GM18909 (cell line): ENCODE results near the gene ATL3.
"Not testable (repeated sequence)": the region's sequence is repeated elsewhere in the genome, so short reads cannot be mapped to it uniquely, and the experiment has no call there.

ENCODE experiments used
- ATAC-seq: cut with Tn5 transposase; IDR thresholded peaks from one replicate; pipeline ENCODE4 v1.9.1; 2021; ENCODE audit warnings: mild to moderate bottlenecking; ENCODE audit not compliant: unreplicated experiment, poor library complexity

ATL3 gene

DNA sequence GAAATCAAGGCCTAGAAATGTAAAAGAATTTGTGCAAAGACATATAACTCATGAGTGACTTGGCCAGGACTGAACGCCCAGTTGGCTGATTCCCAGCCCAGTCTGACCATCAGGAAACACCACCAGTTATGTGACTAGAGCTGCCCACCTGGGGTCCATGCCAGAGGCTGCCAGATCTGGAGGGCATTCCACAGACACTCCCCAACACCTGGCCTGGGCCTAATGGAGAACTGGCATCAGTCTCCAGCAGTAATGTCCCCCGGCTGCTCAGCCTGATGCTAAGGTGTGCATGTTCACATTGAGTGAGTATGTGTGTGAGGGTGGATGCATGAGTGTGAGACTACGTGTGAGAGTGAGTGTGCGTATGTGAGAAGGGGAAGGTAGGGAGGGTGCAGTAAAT is 72.6 kb downstream of the ATL3 start:
- no peak for ATAC-seq

DNA sequence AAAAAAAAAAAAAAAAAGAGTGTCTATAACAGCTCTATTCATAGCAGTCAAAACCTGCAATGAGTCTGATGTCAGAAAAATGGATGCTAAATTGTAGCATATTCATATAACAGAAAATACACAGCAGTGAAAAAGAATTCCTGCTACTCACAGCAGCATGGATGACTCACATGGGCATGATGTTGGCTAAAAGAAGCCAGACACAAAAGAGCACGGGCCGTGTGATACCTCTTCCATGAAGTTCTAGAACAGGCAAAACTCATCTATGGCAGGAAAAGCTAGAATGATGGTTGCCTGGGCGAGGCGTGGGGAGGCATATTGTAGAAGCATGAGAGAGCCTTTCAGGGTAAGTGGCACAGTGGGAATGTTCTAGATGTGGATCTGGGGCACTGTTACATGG is 75.9 kb downstream of the ATL3 start:
- ATAC-seq: no peak

DNA sequence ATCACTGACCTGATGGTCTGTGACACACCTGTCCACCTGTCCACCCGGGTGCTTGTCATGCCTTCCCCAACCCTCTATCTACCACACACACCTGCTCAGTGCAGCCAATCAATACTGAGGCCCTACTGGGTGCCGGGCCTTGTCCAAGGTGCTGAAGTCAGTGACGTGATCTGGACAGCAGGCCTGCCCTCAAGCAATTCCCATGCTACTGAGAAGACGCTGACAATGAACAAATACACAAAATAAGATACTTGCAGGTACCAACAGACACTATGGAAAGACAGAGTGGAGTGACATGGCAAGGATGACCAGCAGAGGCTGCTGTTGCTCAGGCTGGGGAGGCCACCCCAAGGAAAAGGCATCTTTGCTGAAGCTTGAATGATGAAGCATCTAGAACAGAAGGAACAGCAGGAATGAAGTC is 78.2 kb downstream of the ATL3 start:
- ATAC-seq: no peak

DNA sequence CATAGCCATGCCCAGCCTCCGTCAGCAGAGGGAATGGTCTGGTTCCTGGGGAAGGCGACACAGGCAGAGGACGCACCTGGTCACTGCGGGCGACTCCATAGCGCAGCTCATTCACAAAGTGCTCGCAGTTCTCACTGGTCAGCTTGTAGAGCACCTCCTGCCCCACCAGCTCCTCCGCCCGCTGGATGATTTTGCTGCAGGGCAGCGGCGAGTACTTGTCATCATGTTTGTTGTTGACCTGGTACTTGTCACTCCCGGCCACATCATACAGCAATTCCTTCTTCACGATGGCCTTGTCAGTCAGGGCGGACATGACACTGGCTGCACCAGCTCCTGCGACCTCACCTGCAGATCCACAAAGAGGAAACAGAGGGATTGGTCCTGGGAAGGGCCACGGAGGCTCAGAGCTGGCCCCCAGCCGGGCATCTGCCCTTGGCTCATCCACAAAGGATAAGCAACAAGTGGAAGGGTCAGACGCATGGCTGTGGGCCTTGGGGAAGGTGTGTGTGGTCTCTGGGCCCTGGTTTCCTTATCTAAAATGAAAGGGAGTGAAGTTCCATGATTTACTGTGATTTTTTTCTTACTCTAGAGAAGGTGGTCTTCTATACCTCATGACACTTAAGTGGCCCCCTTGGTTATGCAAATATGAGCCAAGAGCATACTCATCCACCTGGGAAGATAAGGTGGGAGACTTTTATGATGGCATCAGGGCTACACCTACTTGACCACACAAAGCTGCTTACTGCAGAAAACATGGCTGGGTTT is 81.0 kb downstream of the ATL3 start:
- ATAC-seq: no peak

DNA sequence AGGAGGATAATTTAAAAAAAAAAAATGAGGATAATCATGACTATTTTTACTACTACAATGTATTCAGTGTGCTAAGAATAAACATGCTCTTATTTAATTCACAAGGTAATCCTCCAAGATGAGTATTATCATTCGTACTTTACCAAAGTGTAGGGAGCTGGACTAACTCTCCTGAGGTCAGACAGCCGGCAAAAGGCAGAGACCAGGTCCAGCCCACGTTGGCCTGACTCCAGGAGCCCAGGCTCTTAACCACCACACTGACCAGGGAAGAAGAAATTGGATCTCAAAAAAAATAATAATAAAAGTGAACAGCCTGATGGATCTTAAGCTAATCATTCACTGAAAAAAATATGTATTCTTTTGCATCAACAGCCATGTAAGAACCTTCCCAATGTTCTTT is 82.2 kb downstream of the ATL3 start:
- ATAC-seq: no peak

DNA sequence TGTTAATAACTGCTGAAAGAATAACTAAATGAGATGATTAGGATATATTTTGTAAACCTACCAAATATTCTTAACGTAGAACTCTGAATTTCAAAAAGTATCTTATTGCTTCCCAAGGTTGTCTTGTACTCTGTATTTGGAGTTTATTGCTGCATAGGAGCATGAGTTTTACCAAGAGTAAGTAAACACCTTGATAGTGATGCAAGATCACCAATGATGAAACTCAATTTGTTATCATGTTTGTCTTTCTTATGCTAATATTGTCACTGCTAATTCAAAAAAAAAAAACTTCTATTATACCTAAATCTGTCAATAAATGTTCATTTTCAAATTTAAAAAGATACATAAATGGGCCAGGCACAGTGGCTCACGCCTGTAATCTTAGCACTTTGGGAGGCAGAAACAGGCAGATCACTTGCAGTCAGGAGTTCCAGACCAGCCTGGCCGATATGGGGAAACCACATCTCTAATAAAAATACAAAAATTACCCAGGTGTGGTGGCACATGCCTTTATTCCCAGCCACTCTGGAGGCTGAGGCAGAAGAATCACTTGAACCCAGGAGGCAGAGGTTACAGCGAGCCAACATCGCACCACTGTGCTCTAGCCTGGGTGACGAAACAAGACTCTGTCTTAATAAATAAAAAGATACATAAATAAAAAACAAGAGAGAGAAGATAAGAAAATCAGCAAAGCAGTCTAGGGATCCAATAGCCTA is 84.6 kb downstream of the ATL3 start:
- no peak for ATAC-seq

DNA sequence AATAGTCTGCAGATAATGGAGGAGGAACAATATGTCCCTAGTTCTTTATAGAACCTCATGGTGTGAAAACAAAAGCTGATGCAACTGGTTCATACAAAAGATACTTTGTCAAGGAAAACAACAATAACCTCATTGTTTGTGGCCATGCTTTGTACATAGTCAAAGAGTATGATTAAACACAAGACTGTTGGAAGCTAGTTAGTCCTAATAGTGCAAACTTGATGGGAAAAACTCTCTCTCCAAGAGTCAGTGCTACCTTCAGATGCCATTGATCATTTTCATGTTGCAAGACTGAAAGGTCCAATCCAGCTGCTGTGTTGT is 87.9 kb downstream of the ATL3 start:
- ATAC-seq: no peak

DNA sequence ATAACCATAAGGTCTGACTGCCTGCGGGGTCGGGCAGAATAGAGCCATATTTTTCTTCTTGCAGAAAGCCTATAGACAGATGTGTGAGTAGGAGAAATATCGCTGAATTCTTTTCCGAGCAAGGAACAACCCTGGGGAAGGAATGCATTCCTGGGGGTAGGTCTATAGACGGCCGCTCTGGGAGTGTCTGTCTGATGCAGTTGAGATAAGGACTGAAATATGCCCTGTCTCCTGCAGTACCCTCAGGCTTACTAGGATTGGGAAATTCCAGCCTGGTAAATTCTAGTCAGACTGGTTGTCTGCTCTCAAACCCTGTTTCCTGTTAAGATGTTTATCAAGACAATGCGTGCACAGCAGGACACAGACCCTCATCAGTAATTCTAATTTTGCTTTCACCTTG is 90.0 kb downstream of the ATL3 start:
- ATAC-seq: not testable (repeated sequence)

DNA sequence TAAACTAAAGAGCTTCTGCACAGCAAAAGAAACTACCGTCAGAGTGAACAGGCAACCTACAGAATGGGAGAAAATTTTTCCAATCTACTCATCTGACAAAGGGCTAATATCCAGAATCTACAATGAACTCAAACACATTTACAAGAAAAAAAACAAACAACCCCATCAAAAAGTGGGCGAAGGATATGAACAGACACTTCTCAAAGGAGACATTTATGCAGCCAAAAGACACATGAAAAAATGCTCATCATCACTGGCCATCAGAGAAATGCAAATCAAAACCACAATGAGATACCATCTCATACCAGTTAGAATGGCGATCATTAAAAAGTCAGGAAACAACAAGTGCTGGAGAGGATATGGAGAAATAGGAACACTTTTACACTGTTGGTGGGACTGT is 92.3 kb downstream of the ATL3 start:
- ATAC-seq: not testable (repeated sequence)

DNA sequence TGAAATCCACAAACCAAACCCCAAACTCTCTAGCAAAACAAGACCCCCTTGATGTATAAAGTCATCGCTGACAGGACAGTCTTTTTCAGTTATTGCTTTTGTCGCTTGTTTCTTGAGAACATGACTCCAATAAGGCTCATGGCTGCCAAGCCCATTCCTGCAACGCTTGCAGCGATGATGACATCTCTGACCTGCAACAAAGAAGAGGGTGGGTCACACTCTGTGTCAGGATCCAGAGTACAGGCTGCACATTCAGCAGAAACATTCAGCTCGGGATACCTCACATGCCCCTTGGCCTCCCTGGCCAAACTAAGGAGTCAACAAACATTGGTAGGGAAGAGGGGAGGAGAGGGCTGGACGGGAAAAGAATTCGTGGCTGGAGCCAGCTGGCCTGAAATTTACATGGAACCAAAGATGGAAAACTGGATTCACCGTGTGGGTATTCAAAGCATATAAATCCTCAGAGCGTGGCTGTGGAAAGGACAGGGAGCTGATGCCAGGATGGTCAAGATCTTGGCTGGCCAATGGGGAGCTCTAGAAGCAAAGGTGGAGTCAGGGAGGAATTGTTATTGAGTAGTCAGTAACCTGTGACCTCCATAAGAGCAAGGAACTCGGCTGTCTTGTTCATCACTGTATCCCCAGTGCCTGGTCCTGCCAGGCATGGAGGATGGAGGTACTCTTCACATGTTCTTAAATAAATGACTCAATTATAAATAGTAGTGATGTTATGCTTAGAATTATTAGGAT is 96.1 kb downstream of the ATL3 start:
- no peak for ATAC-seq
